H1 (cell line): ENCODE results near the gene RTL5. TPM values are rescaled to one million over a fixed set of nuclear protein-coding genes. Genes with fewer than 3 reads are reported as not detected.

ENCODE experiments used
- CTCF ChIA-PET: fragments of 300-600 bp; sonication (Branson Sonifier 250); formaldehyde crosslinking; loops from one replicate; lab custom pipeline; 2021; ENCODE audit not compliant: partially characterized antibody; lab: Charles Lee
- POLR2A ChIA-PET: fragments of 300-600 bp; sonication (Branson Sonifier 250); formaldehyde crosslinking; loops from one replicate; lab custom pipeline; 2021; ENCODE audit warnings: inconsistent platforms; ENCODE audit not compliant: partially characterized antibody; lab: Charles Lee
- DNase-seq, 2 experiments: peaks; one replicate each; pipeline versions ENCODE4 v3.0.0 to v3.0.0-alpha.2; 2010 to 2022; ENCODE audit warnings: low spot score in 2 of 2, low read depth in 1 of 2, mixed read lengths in 1 of 2
- FAIRE-seq: peaks from 2 replicates; lab custom pipeline; 2011; peaks lifted over from hg19 to GRCh38; lab: Jason Lieb, UNC
- H2AFZ ChIP-seq: 2 replicates; pipeline ENCODE4 v1.8.1; 2012; ENCODE audit warnings: low read length, inconsistent platforms
- H2AK5ac ChIP-seq: 2 replicates; pipeline ENCODE4 v1.6.1; 2013; ENCODE audit warnings: low read depth, low read length
- H2BK120ac ChIP-seq: replicated peaks from 2 replicates; pipeline ENCODE3; 2013; ENCODE audit warnings: low read depth, low read length, inconsistent platforms
- H2BK12ac ChIP-seq: 2 replicates; pipeline ENCODE4 v1.6.1; 2013; ENCODE audit warnings: low read depth, low read length
- H2BK15ac ChIP-seq: 2 replicates; pipeline ENCODE4 v1.6.1; 2013; ENCODE audit warnings: low read length
- H2BK20ac ChIP-seq: 2 replicates; pipeline ENCODE4 v1.6.1; 2013; ENCODE audit warnings: low read length
- H2BK5ac ChIP-seq: 2 replicates; pipeline ENCODE4 v1.6.1; 2013; ENCODE audit warnings: low read depth, low read length
- H3K14ac ChIP-seq: 2 replicates; pipeline ENCODE4 v1.6.1; 2013; ENCODE audit warnings: inconsistent platforms; ENCODE audit not compliant: insufficient read length
- H3K18ac ChIP-seq: 2 replicates; pipeline ENCODE4 v1.6.1; 2013; ENCODE audit warnings: low read length; ENCODE audit errors: extremely low read depth
- H3K23ac ChIP-seq: 2 replicates; pipeline ENCODE4 v1.6.1; 2013; ENCODE audit warnings: inconsistent platforms; ENCODE audit not compliant: insufficient read length
- H3K23me2 ChIP-seq: 2 replicates; pipeline ENCODE4 v1.6.1; 2013; ENCODE audit warnings: low read depth, low read length
- H3K27ac ChIP-seq: 2 replicates; pipeline ENCODE4 v1.6.1; 2011; ENCODE audit warnings: low read depth, low read length, inconsistent platforms
- H3K27me3 ChIP-seq, 4 experiments: replicated peaks in 1 of 4; 1 replicate in 1 of 4; 2 replicates in 3 of 4; pipeline versions ENCODE4 v1.6.1 to v1.8.1; 2011 to 2013; ENCODE audit warnings: low read length in 3 of 4, mild to moderate bottlenecking in 3 of 4, inconsistent platforms in 2 of 4, mixed read lengths in 2 of 4, moderate library complexity in 1 of 4; ENCODE audit not compliant: control insufficient read depth in 3 of 4, insufficient read depth in 3 of 4; ENCODE audit errors: extremely low read depth in 1 of 4
- H3K36me3 ChIP-seq, 4 experiments: 2 replicates each; pipeline versions ENCODE4 v1.6.1 to v1.8.1; 2011 to 2013; ENCODE audit warnings: mild to moderate bottlenecking in 4 of 4, low read length in 3 of 4, moderate library complexity in 2 of 4, control low read depth in 1 of 4, inconsistent platforms in 1 of 4; ENCODE audit not compliant: insufficient read depth in 4 of 4, control insufficient read depth in 2 of 4
- H3K4ac ChIP-seq: replicated peaks from 2 replicates; pipeline ENCODE3; 2013; ENCODE audit warnings: low read length, low read depth, mixed read lengths, inconsistent platforms; ENCODE audit not compliant: insufficient read length
- H3K4me1 ChIP-seq, 4 experiments: replicated peaks in 1 of 4; 1 replicate in 1 of 4; 2 replicates in 3 of 4; pipeline versions ENCODE4 v1.6.1 to v1.8.1; 2011 to 2013; ENCODE audit warnings: low read length in 3 of 4, inconsistent platforms in 2 of 4, mixed read lengths in 1 of 4; ENCODE audit not compliant: insufficient read depth in 4 of 4, control insufficient read depth in 3 of 4
- H3K4me2 ChIP-seq, 2 experiments: 2 replicates each; pipeline versions ENCODE4 v1.6.1 to v1.8.1; 2011 to 2013; ENCODE audit warnings: low read depth in 2 of 2, low read length in 2 of 2, control low read depth in 1 of 2, inconsistent platforms in 1 of 2, mild to moderate bottlenecking in 1 of 2; ENCODE audit not compliant: insufficient read depth in 1 of 2
- H3K4me3 ChIP-seq, 4 experiments: fragments of 200-600, 300-600 bp in 1 of 4; sonication (generic), shearing (Covaris generic), sonication (Bioruptor Twin) in 1 of 4; 2 replicates each; pipeline versions ENCODE4 v1.5.1 to v1.8.1; 2011 to 2016; ENCODE audit warnings: low read length in 4 of 4, low read depth in 3 of 4, control low read depth in 2 of 4, inconsistent platforms in 2 of 4, mild to moderate bottlenecking in 2 of 4, mixed read lengths in 1 of 4, moderate library complexity in 1 of 4; ENCODE audit not compliant: insufficient read depth in 2 of 4; ENCODE audit errors: extremely low read depth in 1 of 4
- H3K56ac ChIP-seq: replicated peaks from 2 replicates; pipeline ENCODE3; 2013; ENCODE audit warnings: low read depth, mild to moderate bottlenecking, mixed read lengths, low read length, inconsistent platforms; ENCODE audit not compliant: insufficient read length
- H3K79me1 ChIP-seq: 2 replicates; pipeline ENCODE4 v1.6.1; 2013; ENCODE audit warnings: low read depth, low read length, control low read depth
- H3K79me2 ChIP-seq, 2 experiments: 2 replicates each; pipeline versions ENCODE4 v1.6.1 to v1.8.1; 2012 to 2013; ENCODE audit warnings: low read length in 2 of 2, mild to moderate bottlenecking in 2 of 2, inconsistent platforms in 1 of 2; ENCODE audit not compliant: insufficient read depth in 2 of 2, control insufficient read depth in 1 of 2
- H3K9ac ChIP-seq, 4 experiments: replicated peaks in 1 of 4; 1 replicate in 1 of 4; 2 replicates in 3 of 4; pipeline versions ENCODE4 v1.6.1 to v1.8.1; 2011 to 2013; ENCODE audit warnings: low read depth in 3 of 4, low read length in 3 of 4, control low read depth in 2 of 4, mild to moderate bottlenecking in 2 of 4, moderate library complexity in 2 of 4, inconsistent platforms in 1 of 4; ENCODE audit errors: extremely low read depth in 1 of 4
- H3K9me3 ChIP-seq, 2 experiments: 2 replicates each; pipeline versions ENCODE4 v1.6.1 to v1.8.1; 2012 to 2013; ENCODE audit warnings: mild to moderate bottlenecking in 2 of 2, moderate library complexity in 2 of 2, control low read depth in 1 of 2, inconsistent platforms in 1 of 2, low read depth in 1 of 2, low read length in 1 of 2, mixed read lengths in 1 of 2; ENCODE audit not compliant: insufficient read depth in 2 of 2
- H4K20me1 ChIP-seq, 2 experiments: replicated peaks in 1 of 2; 2 replicates each; pipeline versions ENCODE3 to v1.8.1; 2011 to 2013; ENCODE audit warnings: inconsistent platforms in 2 of 2, low read length in 2 of 2, mild to moderate bottlenecking in 1 of 2; ENCODE audit not compliant: insufficient read depth in 2 of 2, control insufficient read depth in 1 of 2
- H4K5ac ChIP-seq: 2 replicates; pipeline ENCODE4 v1.6.1; 2013; ENCODE audit warnings: low read length, low read depth, mixed read lengths, inconsistent platforms; ENCODE audit not compliant: insufficient read length
- H4K8ac ChIP-seq: 2 replicates; pipeline ENCODE4 v1.8.0; 2013; ENCODE audit warnings: mild to moderate bottlenecking, moderate library complexity, low read length, inconsistent platforms; ENCODE audit not compliant: insufficient read depth; ENCODE audit errors: extremely low read depth
- H4K91ac ChIP-seq: replicated peaks from 2 replicates; pipeline ENCODE3; 2013; ENCODE audit warnings: low read length, mixed read lengths, inconsistent platforms; ENCODE audit not compliant: insufficient read length
- BACH1 ChIP-seq: IDR thresholded peaks from 2 replicates; pipeline ENCODE4 v1.6.1; 2012; ENCODE audit warnings: low read length, improper control_type of control experiment
- BRCA1 ChIP-seq: IDR thresholded peaks from 2 replicates; pipeline ENCODE4 v1.6.1; 2012; ENCODE audit warnings: low read depth, low read length, improper control_type of control experiment
- CHD2 ChIP-seq: IDR thresholded peaks from 2 replicates; pipeline ENCODE4 v1.6.1; 2012; ENCODE audit warnings: low read length, improper control_type of control experiment
- GTF2F1 ChIP-seq: IDR thresholded peaks from 2 replicates; pipeline ENCODE4 v1.6.1; 2012; ENCODE audit warnings: low read depth, low read length, improper control_type of control experiment, borderline replicate concordance
- HDAC2 ChIP-seq, 2 experiments: fragments of 300-600 bp in 1 of 2; sonication (generic) in 1 of 2; IDR thresholded peaks; 2 replicates each; pipeline ENCODE4 v1.6.1; 2011 to 2012; ENCODE audit warnings: low read depth in 2 of 2, low read length in 2 of 2, mild to moderate bottlenecking in 2 of 2, moderate library complexity in 2 of 2, borderline replicate concordance in 1 of 2, inconsistent platforms in 1 of 2
- NANOG ChIP-seq: IDR thresholded peaks from 2 replicates; pipeline ENCODE4 v1.6.1; 2011; ENCODE audit warnings: low read length, low read depth, mild to moderate bottlenecking, inconsistent platforms; ENCODE audit not compliant: insufficient read depth, poor library complexity, severe bottlenecking
- RNF2 ChIP-seq: fragments of 200-900, 300-1000 bp; sonication (generic); IDR thresholded peaks from 2 replicates; pipeline ENCODE4 v1.7.1; 2016; ENCODE audit warnings: borderline replicate concordance, low read depth, mild to moderate bottlenecking, antibody characterized with exemption, low read length; ENCODE audit not compliant: poor library complexity, severe bottlenecking; ENCODE audit errors: missing control alignments
- SIN3A ChIP-seq, 2 experiments: IDR thresholded peaks in 1 of 2; conservative IDR thresholded peaks in 1 of 2; 2 replicates each; pipeline ENCODE4 v1.6.1; 2011 to 2012; ENCODE audit warnings: low read length in 2 of 2, improper control_type of control experiment in 1 of 2, low read depth in 1 of 2, mild to moderate bottlenecking in 1 of 2
- TCF12 ChIP-seq: IDR thresholded peaks from 2 replicates; pipeline ENCODE4 v1.6.1; 2011; ENCODE audit warnings: low read depth, mild to moderate bottlenecking, low read length
- ZNF274 ChIP-seq: IDR thresholded peaks from 2 replicates; pipeline ENCODE4 v1.7.0; 2012; ENCODE audit warnings: low read length, borderline replicate concordance; ENCODE audit errors: extremely low read depth
- WGBS, 2 experiments: shearing (Covaris generic) in 1 of 2; methylation state at CpG; one replicate each; pipeline versions ENCODE4 v1.1.6 to v1.1.7; 2013 to 2015; ENCODE audit warnings: low lambda C conversion rate in 2 of 2, mixed read lengths in 2 of 2, inconsistent platforms in 1 of 2, low coverage in 1 of 2, missing lambda C conversion rate in 1 of 2; ENCODE audit not compliant: insufficient replicate concordance in 2 of 2, insufficient coverage in 1 of 2, insufficient read length in 1 of 2; ENCODE audit errors: extremely low coverage in 1 of 2, missing lambda C conversion rate in 1 of 2; 5-methylcytosine and 5-hydroxymethylcytosine counted together
- polyA plus RNA-seq, 7 experiments: library from polyadenylated mRNA; depleted of rRNA in 3 of 7; stranded (reverse) in 5 of 7; unstranded in 2 of 7; fragments of >200 nt in 5 of 7; fragments of 200-250 nt in 2 of 7; gene quantifications; 1 replicate in 5 of 7; 2 replicates in 1 of 7; 4 replicates in 1 of 7; pipeline versions ENCODE4 v1.2.1 to v1.2.3, GENCODE V29; 2011 to 2013; ENCODE audit warnings: missing spikeins in 2 of 7, mixed read lengths in 2 of 7
- total RNA-seq: library from RNA; stranded (reverse); fragmentation: NEBNext Ultra II Directional; extraction: Animal tissue kit (Norgen Biotek cat#: 25700); gene quantifications from 2 replicates; pipeline ENCODE4 v1.2.1, GENCODE V29; 2021
- TF ChIP-seq, protein P1 (sequence below): IDR thresholded peaks from 2 replicates; pipeline ENCODE4 v1.6.1; 2012; ENCODE audit warnings: inconsistent platforms
- TF ChIP-seq, protein P2 (sequence below): IDR thresholded peaks from 2 replicates; pipeline ENCODE4 v1.6.1; 2012; ENCODE audit warnings: low read length, inconsistent platforms

RTL5 gene
- total and polyA plus RNA-seq, 2 of the 8 experiments (the other 6 are each of a cell fraction or from before 2014, with no cell fraction given), result 0.57 to 1.9 TPM

DNA sequence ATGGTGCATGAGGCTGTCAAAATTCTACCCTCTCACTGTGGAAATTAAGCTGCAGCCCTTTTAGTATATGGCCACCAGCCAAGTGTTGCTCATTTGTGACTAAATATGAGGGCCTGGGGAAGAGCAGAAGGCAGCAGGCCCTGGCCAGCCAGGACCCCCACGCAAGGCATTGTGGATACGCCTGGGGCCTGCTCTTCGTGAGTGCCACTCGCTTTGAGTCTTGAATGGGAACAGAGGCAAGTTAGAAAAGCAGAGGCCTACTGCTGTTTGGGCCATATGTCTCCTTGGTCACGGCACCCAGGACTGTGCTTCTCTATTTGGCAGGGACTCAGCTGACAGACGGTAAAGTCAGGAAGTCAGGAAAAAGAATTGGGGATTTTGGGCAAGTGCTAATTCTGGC is 10.9 kb downstream of the RTL5 start:
- DNase-seq (no peak), FAIRE-seq (no peak)
- Histone ChIP-seq H3K36me3 (no peaks in the 10 kb centered on the region), H3K4me2 (no peak overlapping the region), H3K14ac (no peak overlapping the region), H3K9me3 (no peaks in the 10 kb centered on the region), H2BK15ac (no peak overlapping the region), H3K18ac (no peak overlapping the region), H3K4ac (no peak overlapping the region), H4K20me1 (peaks cover 0 to under 1% of the 10 kb centered on the region in 2 experiments), H3K79me2 (no peaks in the 10 kb centered on the region; a peak in 1 of 4 replicates), H3K27me3 (no peaks in the 10 kb centered on the region), H2BK120ac (no peak overlapping the region), H2BK5ac (no peak overlapping the region), H2AK5ac (no peak overlapping the region), H3K4me1 (peaks cover 6 to 14% (median 10%) of the 10 kb centered on the region in 4 experiments), H4K5ac (no peak overlapping the region), H3K56ac (no peak overlapping the region), H2BK20ac (no peak overlapping the region), H3K9ac (no peak overlapping the region), H3K27ac (no peak overlapping the region), H3K23me2 (no peaks in the 10 kb centered on the region), H2AFZ (no peak overlapping the region), H3K79me1 (no peaks in the 10 kb centered on the region), H3K4me3 (no peak overlapping the region), H4K8ac (no peak overlapping the region), H3K23ac (no peak overlapping the region), H2BK12ac (no peak overlapping the region), H4K91ac (no peak overlapping the region)
- whole genome bisulfite sequencing, 2 experiments, result 98% methylated on average over 5 of the region's 6 CpGs; no CpG with 5 or more reads in 1 of the 2 experiments
- CTCF ChIA-PET, result no interaction called here
- POLR2A ChIA-PET, result no interaction called here
- TF ChIP-seq, protein P1, sequence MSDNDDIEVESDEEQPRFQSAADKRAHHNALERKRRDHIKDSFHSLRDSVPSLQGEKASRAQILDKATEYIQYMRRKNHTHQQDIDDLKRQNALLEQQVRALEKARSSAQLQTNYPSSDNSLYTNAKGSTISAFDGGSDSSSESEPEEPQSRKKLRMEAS, result no peak
- no peak for TF ChIP-seq NANOG
- no peak for TF ChIP-seq HDAC2 (IDR thresholded peaks at IDR 0.05; ENCODE audit: borderline replicate concordance in 1 of 2, low read depth in 2 of 2, low read length in 2 of 2)
- TF ChIP-seq BACH1, result no peak
- TF ChIP-seq, protein P2, sequence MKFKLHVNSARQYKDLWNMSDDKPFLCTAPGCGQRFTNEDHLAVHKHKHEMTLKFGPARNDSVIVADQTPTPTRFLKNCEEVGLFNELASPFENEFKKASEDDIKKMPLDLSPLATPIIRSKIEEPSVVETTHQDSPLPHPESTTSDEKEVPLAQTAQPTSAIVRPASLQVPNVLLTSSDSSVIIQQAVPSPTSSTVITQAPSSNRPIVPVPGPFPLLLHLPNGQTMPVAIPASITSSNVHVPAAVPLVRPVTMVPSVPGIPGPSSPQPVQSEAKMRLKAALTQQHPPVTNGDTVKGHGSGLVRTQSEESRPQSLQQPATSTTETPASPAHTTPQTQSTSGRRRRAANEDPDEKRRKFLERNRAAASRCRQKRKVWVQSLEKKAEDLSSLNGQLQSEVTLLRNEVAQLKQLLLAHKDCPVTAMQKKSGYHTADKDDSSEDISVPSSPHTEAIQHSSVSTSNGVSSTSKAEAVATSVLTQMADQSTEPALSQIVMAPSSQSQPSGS, result no peak
- TF ChIP-seq TCF12, result no peak
- no peak for TF ChIP-seq ZNF274
- no peak for TF ChIP-seq SIN3A (conservative IDR thresholded peaks at IDR 0.05 in 1 of 2, IDR thresholded peaks at IDR 0.05 in 1 of 2; ENCODE audit: low read depth in 1 of 2, low read length in 2 of 2)
- TF ChIP-seq CHD2, result no peak
- TF ChIP-seq BRCA1, result no peak
- TF ChIP-seq RNF2, result no peak
- TF ChIP-seq GTF2F1, result no peak
